ENCODE results near the gene TAF1C. TPM values are rescaled to one million over a fixed set of nuclear protein-coding genes. Genes with fewer than 3 reads are reported as not detected.

Gene TAF1C
- total RNA-seq, 1 experiment from 2014 or later: 31.9 TPM

DNA sequence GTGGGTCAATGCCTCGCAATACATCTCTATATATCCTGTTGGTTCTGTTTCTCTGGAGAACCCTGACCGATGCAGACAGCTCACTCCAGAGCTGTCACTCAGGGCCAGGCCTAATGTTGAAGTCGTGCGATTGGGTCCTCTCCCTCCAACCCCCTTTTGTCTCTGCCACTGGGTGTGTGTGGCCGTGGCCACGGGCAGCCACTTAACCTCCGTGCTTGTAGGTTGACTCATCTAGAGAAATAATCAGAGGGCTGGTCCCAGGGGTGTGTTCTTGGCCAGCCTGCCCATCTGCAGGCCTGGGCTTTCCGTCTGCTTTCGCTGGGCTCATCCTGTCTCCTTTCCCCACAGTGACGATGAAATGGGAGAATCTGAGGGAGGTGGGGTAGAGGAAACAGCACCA lies 11.5 kb upstream of the TAF1C start:
- Histone ChIP-seq H3K9me3 (ENCODE audit: control insufficient read depth, insufficient read depth, low read depth, low read length) (no peaks in the 10 kb centered on the region), H3K27ac (ENCODE audit: low read length) (no peak overlapping the region), H3K36me3 (ENCODE audit: control insufficient read depth, insufficient read depth, low read length) (no peaks in the 10 kb centered on the region), H3K4me3 (ENCODE audit: low read depth in 2 of 2, low read length in 2 of 2) (no peak overlapping the region), H3K27me3 (ENCODE audit: control insufficient read depth, insufficient read depth, low read length) (no peaks in the 10 kb centered on the region), H3K4me1 (ENCODE audit: control insufficient read depth, insufficient read depth, low read length) (no peaks in the 10 kb centered on the region)
- ChIA-PET POLR2A (no interaction called here), CTCF (no interaction called here)
- ATAC-seq (no peak), DNase-seq (ENCODE audit: low read depth, low spot score) (no peak)
- intact Hi-C loops (cut with micrococcal nuclease; ENCODE audit: unreplicated experiment): no loop called here
- no TSS peak for BruUV-seq (replicated peaks)
- in situ Hi-C loops (cut with HindIII; ENCODE audit: low pct_unique_long_range_greater_than_20kb, low sequenced_read_pairs): no loop called here
- no peak for TF ChIP-seq REST (IDR thresholded peaks at IDR 0.05; ENCODE audit: insufficient read depth in 1 of 2, low read depth in 2 of 2, low read length in 1 of 2)
- TF ChIP-seq SIN3A (IDR thresholded peaks at IDR 0.05; ENCODE audit: borderline replicate concordance, insufficient read depth, low read depth, low read length): no peak
- no peak for TF ChIP-seq POLR2AphosphoS5 (IDR thresholded peaks at IDR 0.05; ENCODE audit: low read depth, low read length)
- no peak for TF ChIP-seq TCF7L2 (IDR thresholded peaks at IDR 0.05; ENCODE audit: low read depth, low read length)
- TF ChIP-seq, protein P1, sequence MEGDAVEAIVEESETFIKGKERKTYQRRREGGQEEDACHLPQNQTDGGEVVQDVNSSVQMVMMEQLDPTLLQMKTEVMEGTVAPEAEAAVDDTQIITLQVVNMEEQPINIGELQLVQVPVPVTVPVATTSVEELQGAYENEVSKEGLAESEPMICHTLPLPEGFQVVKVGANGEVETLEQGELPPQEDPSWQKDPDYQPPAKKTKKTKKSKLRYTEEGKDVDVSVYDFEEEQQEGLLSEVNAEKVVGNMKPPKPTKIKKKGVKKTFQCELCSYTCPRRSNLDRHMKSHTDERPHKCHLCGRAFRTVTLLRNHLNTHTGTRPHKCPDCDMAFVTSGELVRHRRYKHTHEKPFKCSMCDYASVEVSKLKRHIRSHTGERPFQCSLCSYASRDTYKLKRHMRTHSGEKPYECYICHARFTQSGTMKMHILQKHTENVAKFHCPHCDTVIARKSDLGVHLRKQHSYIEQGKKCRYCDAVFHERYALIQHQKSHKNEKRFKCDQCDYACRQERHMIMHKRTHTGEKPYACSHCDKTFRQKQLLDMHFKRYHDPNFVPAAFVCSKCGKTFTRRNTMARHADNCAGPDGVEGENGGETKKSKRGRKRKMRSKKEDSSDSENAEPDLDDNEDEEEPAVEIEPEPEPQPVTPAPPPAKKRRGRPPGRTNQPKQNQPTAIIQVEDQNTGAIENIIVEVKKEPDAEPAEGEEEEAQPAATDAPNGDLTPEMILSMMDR (IDR thresholded peaks at IDR 0.05): no peak

GRCh38 chr16:84197466-84198128 lies 10.7 kb upstream of the TAF1C start:
- DNase-seq (ENCODE audit: low read depth, low spot score) (no peak), ATAC-seq (no peak)
- no TSS peak for BruUV-seq (replicated peaks)
- Histone ChIP-seq H3K4me3 (ENCODE audit: low read depth in 2 of 2, low read length in 2 of 2) (no peak overlapping the region), H3K4me1 (ENCODE audit: control insufficient read depth, insufficient read depth, low read length) (no peaks in the 10 kb centered on the region), H3K9me3 (ENCODE audit: control insufficient read depth, insufficient read depth, low read depth, low read length) (no peaks in the 10 kb centered on the region), H3K27ac (ENCODE audit: low read length) (no peak overlapping the region), H3K27me3 (ENCODE audit: control insufficient read depth, insufficient read depth, low read length) (no peaks in the 10 kb centered on the region), H3K36me3 (ENCODE audit: control insufficient read depth, insufficient read depth, low read length) (no peaks in the 10 kb centered on the region)
- TF ChIP-seq TCF7L2 (IDR thresholded peaks at IDR 0.05; ENCODE audit: low read depth, low read length) (no peak), SIN3A (IDR thresholded peaks at IDR 0.05; ENCODE audit: borderline replicate concordance, insufficient read depth, low read depth, low read length) (no peak), POLR2AphosphoS5 (IDR thresholded peaks at IDR 0.05; ENCODE audit: low read depth, low read length) (no peak), REST (IDR thresholded peaks at IDR 0.05; ENCODE audit: insufficient read depth in 1 of 2, low read depth in 2 of 2, low read length in 1 of 2) (no peak)
- TF ChIP-seq, protein P1 (IDR thresholded peaks at IDR 0.05): no peak
- ChIA-PET CTCF (no interaction called here), POLR2A (no interaction called here)
- in situ Hi-C loops (cut with HindIII; ENCODE audit: low pct_unique_long_range_greater_than_20kb, low sequenced_read_pairs) (no loop called here), intact Hi-C loops (cut with micrococcal nuclease; ENCODE audit: unreplicated experiment) (no loop called here)
